ENCODE data around the gene UTY.

GRCh38 chrY:13370245-13370644 lies 109.6 kb downstream of the UTY start:
- TF ChIP-seq CTCF (conservative IDR thresholded peaks at IDR 0.05; ENCODE audit: low read depth, low read length) (no peak), EZH2 (IDR thresholded peaks at IDR 0.05; ENCODE audit: low read length, unreplicated experiment) (no peak), EZH2phosphoT487 (IDR thresholded peaks at IDR 0.05; ENCODE audit: borderline replicate concordance, low read length) (no peak)

Data from PC-3 (cell line).